ENCODE results near the gene MUC12.
"Not testable (repeated sequence)": the region's sequence is repeated elsewhere in the genome, so short reads cannot be mapped to it uniquely, and the experiment has no call there.

The MUC12 gene

GRCh38 chr7:101012931-101013330 lies 43.6 kb downstream of the MUC12 start:
- DNase-seq (ENCODE audit: low spot score in 2 of 2) (no peak), ATAC-seq (replicated peaks; ENCODE audit: extremely low read depth, poor library complexity, severe bottlenecking) (no peak)
- no peak overlapping the region for H3K4me3 Mint-ChIP-seq
- peaks cover 16% of the 10 kb centered on the region for H3K4me1 Mint-ChIP-seq
- H3K27me3 Mint-ChIP-seq = no peaks in the 10 kb centered on the region
- H3K9me3 Mint-ChIP-seq = no peaks in the 10 kb centered on the region
- H3K36me3 Mint-ChIP-seq (ENCODE audit: insufficient read depth) = peaks cover 15% of the 10 kb centered on the region
- H3K27ac Mint-ChIP-seq (ENCODE audit: low read depth) = no peak overlapping the region

GRCh38 chr7:101015626-101016025 lies 46.3 kb downstream of the MUC12 start:
- DNase-seq (ENCODE audit: low spot score in 2 of 2) = no peak

GRCh38 chr7:101017064-101017777 lies 47.9 kb downstream of the MUC12 start:
- ATAC-seq (replicated peaks; ENCODE audit: extremely low read depth, poor library complexity, severe bottlenecking) (peak; percentile 97), DNase-seq (ENCODE audit: low spot score in 2 of 2) (peak; percentile 29 to 47)
- Mint-ChIP-seq H3K27me3 (peaks cover 13% of the 10 kb centered on the region), H3K27ac (ENCODE audit: low read depth) (peak overlapping the region; percentile 93), H3K9me3 (no peaks in the 10 kb centered on the region), H3K4me3 (peak overlapping the region; percentile 93), H3K36me3 (ENCODE audit: insufficient read depth) (peaks cover 8% of the 10 kb centered on the region), H3K4me1 (peaks cover 16% of the 10 kb centered on the region)

More at GRCh38 chr7:101015626-101016025, 46.3 kb downstream of the MUC12 start:
- no peak for ATAC-seq (replicated peaks; ENCODE audit: extremely low read depth, poor library complexity, severe bottlenecking)
- peaks cover 16% of the 10 kb centered on the region for H3K4me1 Mint-ChIP-seq
- H3K27ac Mint-ChIP-seq (ENCODE audit: low read depth) = peak overlapping the region; percentile 93
- no peaks in the 10 kb centered on the region for H3K9me3 Mint-ChIP-seq
- peak overlapping the region; percentile 93 for H3K4me3 Mint-ChIP-seq
- H3K36me3 Mint-ChIP-seq (ENCODE audit: insufficient read depth) = peaks cover 17% of the 10 kb centered on the region
- no peaks in the 10 kb centered on the region for H3K27me3 Mint-ChIP-seq

- no peak for ATAC-seq (replicated peaks; ENCODE audit: extremely low read depth, poor library complexity, severe bottlenecking)
- Mint-ChIP-seq H3K4me3 (peak overlapping the region; percentile 43), H3K9me3 (no peaks in the 10 kb centered on the region), H3K27me3 (peaks cover 22% of the 10 kb centered on the region), H3K4me1 (peaks cover 16% of the 10 kb centered on the region), H3K36me3 (ENCODE audit: insufficient read depth) (peaks cover 7% of the 10 kb centered on the region), H3K27ac (ENCODE audit: low read depth) (peak overlapping the region; percentile 85)
- DNase-seq (ENCODE audit: low spot score in 2 of 2) = no peak
These were observed 49.2 kb downstream of the MUC12 start for GRCh38 chr7:101018271-101019167.

GRCh38 chr7:101020444-101020843 lies 51.1 kb downstream of the MUC12 start:
- Mint-ChIP-seq H3K9me3 (no peaks in the 10 kb centered on the region), H3K4me1 (peaks cover 16% of the 10 kb centered on the region), H3K36me3 (ENCODE audit: insufficient read depth) (peaks cover 4% of the 10 kb centered on the region), H3K27ac (ENCODE audit: low read depth) (no peak overlapping the region), H3K27me3 (peaks cover 22% of the 10 kb centered on the region), H3K4me3 (no peak overlapping the region)
- ATAC-seq (replicated peaks; ENCODE audit: extremely low read depth, poor library complexity, severe bottlenecking) = no peak
- no peak for DNase-seq (ENCODE audit: low spot score in 2 of 2)

GRCh38 chr7:101021703-101022102 lies 52.3 kb downstream of the MUC12 start:
- H3K27ac Mint-ChIP-seq (ENCODE audit: low read depth) = no peak overlapping the region
- H3K9me3 Mint-ChIP-seq = no peaks in the 10 kb centered on the region
- ATAC-seq (replicated peaks; ENCODE audit: extremely low read depth, poor library complexity, severe bottlenecking) (no peak), DNase-seq (ENCODE audit: low spot score in 2 of 2) (no peak)
- H3K27me3 Mint-ChIP-seq = peaks cover 22% of the 10 kb centered on the region
- H3K36me3 Mint-ChIP-seq (ENCODE audit: insufficient read depth) = peaks cover 2% of the 10 kb centered on the region
- H3K4me3 Mint-ChIP-seq = no peak overlapping the region
- peaks cover 3% of the 10 kb centered on the region for H3K4me1 Mint-ChIP-seq

GRCh38 chr7:101023839-101024238 lies 54.5 kb downstream of the MUC12 start:
- Mint-ChIP-seq H3K27me3 (peaks cover 22% of the 10 kb centered on the region), H3K4me1 (no peaks in the 10 kb centered on the region), H3K9me3 (no peaks in the 10 kb centered on the region), H3K36me3 (ENCODE audit: insufficient read depth) (peaks cover 1% of the 10 kb centered on the region), H3K27ac (ENCODE audit: low read depth) (no peak overlapping the region), H3K4me3 (no peak overlapping the region)
- ATAC-seq (replicated peaks; ENCODE audit: extremely low read depth, poor library complexity, severe bottlenecking) (no peak), DNase-seq (ENCODE audit: low spot score in 2 of 2) (no peak)

- no peak overlapping the region for H3K27ac Mint-ChIP-seq (ENCODE audit: low read depth)
- peaks cover 7% of the 10 kb centered on the region for H3K27me3 Mint-ChIP-seq
- no peaks in the 10 kb centered on the region for H3K36me3 Mint-ChIP-seq (ENCODE audit: insufficient read depth)
- H3K4me3 Mint-ChIP-seq = no peak overlapping the region
- no peak for DNase-seq (ENCODE audit: low spot score in 2 of 2)
- no peaks in the 10 kb centered on the region for H3K4me1 Mint-ChIP-seq
- ATAC-seq (replicated peaks; ENCODE audit: extremely low read depth, poor library complexity, severe bottlenecking) = no peak
- H3K9me3 Mint-ChIP-seq = no peaks in the 10 kb centered on the region
These were observed 61.7 kb downstream of the MUC12 start for GRCh38 chr7:101031082-101031481.

GRCh38 chr7:101035941-101036340 lies 66.6 kb downstream of the MUC12 start:
- Mint-ChIP-seq H3K4me3 (no peak overlapping the region), H3K9me3 (no peaks in the 10 kb centered on the region), H3K27me3 (peaks cover 3% of the 10 kb centered on the region), H3K4me1 (no peaks in the 10 kb centered on the region), H3K36me3 (ENCODE audit: insufficient read depth) (no peaks in the 10 kb centered on the region), H3K27ac (ENCODE audit: low read depth) (no peak overlapping the region)
- ATAC-seq (replicated peaks; ENCODE audit: extremely low read depth, poor library complexity, severe bottlenecking) = no peak
- DNase-seq (ENCODE audit: low spot score in 2 of 2) = no peak

- not testable (repeated sequence) for H3K4me1 Mint-ChIP-seq; H3K4me3 Mint-ChIP-seq; H3K27ac Mint-ChIP-seq (ENCODE audit: low read depth); ATAC-seq (replicated peaks; ENCODE audit: extremely low read depth, poor library complexity, severe bottlenecking); DNase-seq (ENCODE audit: low spot score in 2 of 2); H3K36me3 Mint-ChIP-seq (ENCODE audit: insufficient read depth); H3K9me3 Mint-ChIP-seq
- H3K27me3 Mint-ChIP-seq = peaks cover 11% of the 10 kb centered on the region
These were observed 71.9 kb downstream of the MUC12 start for GRCh38 chr7:101041283-101041682.

GRCh38 chr7:101058355-101058754 lies 89.0 kb downstream of the MUC12 start:
- ATAC-seq (replicated peaks; ENCODE audit: extremely low read depth, poor library complexity, severe bottlenecking) (no peak), DNase-seq (ENCODE audit: low spot score in 2 of 2) (peak in 1 of 2 donors; percentile 43)
- Mint-ChIP-seq H3K27me3 (peaks cover 84% of the 10 kb centered on the region), H3K4me3 (no peak overlapping the region), H3K27ac (ENCODE audit: low read depth) (peak overlapping the region; percentile 7), H3K36me3 (ENCODE audit: insufficient read depth) (peaks cover 4% of the 10 kb centered on the region), H3K4me1 (no peaks in the 10 kb centered on the region), H3K9me3 (no peaks in the 10 kb centered on the region)

GRCh38 chr7:101059620-101059942 lies 90.2 kb downstream of the MUC12 start:
- H3K4me3 Mint-ChIP-seq = no peak overlapping the region
- peaks cover 87% of the 10 kb centered on the region for H3K27me3 Mint-ChIP-seq
- ATAC-seq (replicated peaks; ENCODE audit: extremely low read depth, poor library complexity, severe bottlenecking) (no peak), DNase-seq (ENCODE audit: low spot score in 2 of 2) (no peak)
- no peak overlapping the region for H3K27ac Mint-ChIP-seq (ENCODE audit: low read depth)
- H3K36me3 Mint-ChIP-seq (ENCODE audit: insufficient read depth) = peaks cover 4% of the 10 kb centered on the region
- H3K4me1 Mint-ChIP-seq = no peaks in the 10 kb centered on the region
- H3K9me3 Mint-ChIP-seq = no peaks in the 10 kb centered on the region

GRCh38 chr7:101060992-101061391 lies 91.6 kb downstream of the MUC12 start:
- Mint-ChIP-seq H3K27me3 (peaks cover 85% of the 10 kb centered on the region), H3K4me1 (no peaks in the 10 kb centered on the region), H3K36me3 (ENCODE audit: insufficient read depth) (peaks cover 4% of the 10 kb centered on the region), H3K9me3 (no peaks in the 10 kb centered on the region), H3K4me3 (no peak overlapping the region), H3K27ac (ENCODE audit: low read depth) (no peak overlapping the region)
- no peak for DNase-seq (ENCODE audit: low spot score in 2 of 2)
- no peak for ATAC-seq (replicated peaks; ENCODE audit: extremely low read depth, poor library complexity, severe bottlenecking)

Data from central memory CD8-positive, alpha-beta T cell (primary cell).